ENCODE measurements around the gene P2RY14. TPM values are rescaled to one million over a fixed set of nuclear protein-coding genes. Genes with fewer than 3 reads are reported as not detected.

P2RY14 gene
- polyA plus RNA-seq, 1 donor (not counting 4 experiments of a cell fraction or from before 2014, with no cell fraction given), result not detected

DNA sequence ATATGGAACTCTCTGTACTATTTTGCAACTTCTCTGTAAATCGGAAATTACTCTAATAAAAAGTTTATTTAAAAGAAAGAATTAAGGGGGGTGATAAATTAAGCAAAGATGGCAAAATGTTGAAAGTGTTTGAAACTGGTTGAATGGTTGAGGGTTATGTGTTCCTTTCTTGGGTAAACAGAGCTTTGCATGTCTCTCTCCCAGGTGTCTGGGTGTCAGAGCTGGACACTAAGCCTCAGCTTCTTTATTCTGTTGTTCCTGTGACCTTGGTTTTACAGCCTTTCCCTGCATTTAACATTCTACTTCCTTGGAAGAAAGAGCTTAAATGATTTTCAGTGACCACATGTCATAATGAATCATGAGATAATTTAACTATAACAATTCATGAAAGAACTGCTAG lies 82.5 kb downstream of the P2RY14 start:
- dilution Hi-C loops (cut with MboI; ENCODE audit: extremely low pct_ligation_motif_present, low sequenced_read_pairs), result no loop called here
- no peak overlapping the region for H3K4me2 ChIP-seq (ENCODE audit: control insufficient read depth, extremely low read depth, insufficient read depth, low read depth, low read length)
- DNase-seq (ENCODE audit: low read depth, low spot score), result no peak
- no peak overlapping the region for H3K4me3 ChIP-seq (ENCODE audit: control insufficient read depth in 2 of 3, extremely low read depth in 1 of 3, insufficient read depth in 2 of 3, low read depth in 1 of 3, low read length in 3 of 3)
- no peak for FAIRE-seq
- H3K9me3 ChIP-seq (ENCODE audit: control insufficient read depth, low read depth, low read length), result no peaks in the 10 kb centered on the region
- no peak overlapping the region for H3K27ac ChIP-seq (ENCODE audit: control insufficient read depth, insufficient read depth, low read length)
- no peaks in the 10 kb centered on the region for H4K20me1 ChIP-seq (ENCODE audit: control insufficient read depth, extremely low read depth, insufficient read depth, low read length)
- no peaks in the 10 kb centered on the region for H3K27me3 ChIP-seq (ENCODE audit: control insufficient read depth, extremely low read depth, insufficient read depth, low read length)
- H3K79me2 ChIP-seq (ENCODE audit: control insufficient read depth, insufficient read depth, low read length), result no peaks in the 10 kb centered on the region
- no peaks in the 10 kb centered on the region for H3K9me1 ChIP-seq (ENCODE audit: control insufficient read depth, extremely low read depth, insufficient read depth, low read length)
- TF ChIP-seq, protein P1, sequence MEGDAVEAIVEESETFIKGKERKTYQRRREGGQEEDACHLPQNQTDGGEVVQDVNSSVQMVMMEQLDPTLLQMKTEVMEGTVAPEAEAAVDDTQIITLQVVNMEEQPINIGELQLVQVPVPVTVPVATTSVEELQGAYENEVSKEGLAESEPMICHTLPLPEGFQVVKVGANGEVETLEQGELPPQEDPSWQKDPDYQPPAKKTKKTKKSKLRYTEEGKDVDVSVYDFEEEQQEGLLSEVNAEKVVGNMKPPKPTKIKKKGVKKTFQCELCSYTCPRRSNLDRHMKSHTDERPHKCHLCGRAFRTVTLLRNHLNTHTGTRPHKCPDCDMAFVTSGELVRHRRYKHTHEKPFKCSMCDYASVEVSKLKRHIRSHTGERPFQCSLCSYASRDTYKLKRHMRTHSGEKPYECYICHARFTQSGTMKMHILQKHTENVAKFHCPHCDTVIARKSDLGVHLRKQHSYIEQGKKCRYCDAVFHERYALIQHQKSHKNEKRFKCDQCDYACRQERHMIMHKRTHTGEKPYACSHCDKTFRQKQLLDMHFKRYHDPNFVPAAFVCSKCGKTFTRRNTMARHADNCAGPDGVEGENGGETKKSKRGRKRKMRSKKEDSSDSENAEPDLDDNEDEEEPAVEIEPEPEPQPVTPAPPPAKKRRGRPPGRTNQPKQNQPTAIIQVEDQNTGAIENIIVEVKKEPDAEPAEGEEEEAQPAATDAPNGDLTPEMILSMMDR (optimal IDR thresholded peaks at IDR 0.05 in 1 of 3, IDR thresholded peaks at IDR 0.05 in 1 of 3, conservative IDR thresholded peaks at IDR 0.05 in 1 of 3; ENCODE audit: extremely low read depth in 1 of 3, insufficient read depth in 2 of 3, low read length in 3 of 3), result no peak
- no peak for TF ChIP-seq EZH2 (IDR thresholded peaks at IDR 0.05; ENCODE audit: low read length)
- no peaks in the 10 kb centered on the region for H3K36me3 ChIP-seq (ENCODE audit: control insufficient read depth in 2 of 2, extremely low read depth in 1 of 2, insufficient read depth in 2 of 2, low read length in 2 of 2)
- H2AFZ ChIP-seq (ENCODE audit: control insufficient read depth, low read length), result no peak overlapping the region
- no peaks in the 10 kb centered on the region for H3K4me1 ChIP-seq (ENCODE audit: control insufficient read depth, extremely low read depth, insufficient read depth, low read length)
- no peak overlapping the region for H3K9ac ChIP-seq (ENCODE audit: control insufficient read depth, extremely low read depth, insufficient read depth, low read length)

DNA sequence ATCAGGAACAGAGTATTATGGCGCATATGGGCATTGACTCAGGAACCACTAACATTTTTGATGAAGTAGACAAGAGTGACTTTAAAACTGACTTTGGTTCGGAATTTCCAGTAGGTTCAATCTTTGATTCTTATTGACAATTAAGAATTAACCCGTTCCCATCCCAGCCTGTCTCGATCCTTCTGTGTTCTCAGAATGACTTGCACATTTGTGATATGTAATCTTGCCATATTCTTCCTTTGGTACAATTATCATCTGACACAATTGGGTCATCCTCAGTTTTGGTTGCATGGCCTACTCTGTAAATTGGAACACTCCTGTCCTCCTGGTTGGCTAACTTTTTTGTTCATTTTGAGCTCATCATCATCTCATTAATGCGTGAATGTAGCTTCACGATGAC lies 85.8 kb downstream of the P2RY14 start:
- DNase-seq (ENCODE audit: low read depth, low spot score) (no peak), FAIRE-seq (no peak)
- H3K27me3 ChIP-seq (ENCODE audit: control insufficient read depth, extremely low read depth, insufficient read depth, low read length), result no peaks in the 10 kb centered on the region
- H3K27ac ChIP-seq (ENCODE audit: control insufficient read depth, insufficient read depth, low read length), result no peak overlapping the region
- no peak overlapping the region for H3K4me2 ChIP-seq (ENCODE audit: control insufficient read depth, extremely low read depth, insufficient read depth, low read depth, low read length)
- H3K4me3 ChIP-seq (ENCODE audit: control insufficient read depth in 2 of 3, extremely low read depth in 1 of 3, insufficient read depth in 2 of 3, low read depth in 1 of 3, low read length in 3 of 3), result no peak overlapping the region
- no peak for TF ChIP-seq EZH2 (IDR thresholded peaks at IDR 0.05; ENCODE audit: low read length)
- TF ChIP-seq, protein P1 (optimal IDR thresholded peaks at IDR 0.05 in 1 of 3, IDR thresholded peaks at IDR 0.05 in 1 of 3, conservative IDR thresholded peaks at IDR 0.05 in 1 of 3; ENCODE audit: extremely low read depth in 1 of 3, insufficient read depth in 2 of 3, low read length in 3 of 3), result no peak
- no peaks in the 10 kb centered on the region for H3K9me3 ChIP-seq (ENCODE audit: control insufficient read depth, low read depth, low read length)
- no peaks in the 10 kb centered on the region for H3K4me1 ChIP-seq (ENCODE audit: control insufficient read depth, extremely low read depth, insufficient read depth, low read length)
- no peaks in the 10 kb centered on the region for H3K36me3 ChIP-seq (ENCODE audit: control insufficient read depth in 2 of 2, extremely low read depth in 1 of 2, insufficient read depth in 2 of 2, low read length in 2 of 2)
- H4K20me1 ChIP-seq (ENCODE audit: control insufficient read depth, extremely low read depth, insufficient read depth, low read length), result no peaks in the 10 kb centered on the region
- no peak overlapping the region for H3K9ac ChIP-seq (ENCODE audit: control insufficient read depth, extremely low read depth, insufficient read depth, low read length)
- no peaks in the 10 kb centered on the region for H3K79me2 ChIP-seq (ENCODE audit: control insufficient read depth, insufficient read depth, low read length)
- H3K9me1 ChIP-seq (ENCODE audit: control insufficient read depth, extremely low read depth, insufficient read depth, low read length), result no peaks in the 10 kb centered on the region
- dilution Hi-C loops (cut with MboI; ENCODE audit: extremely low pct_ligation_motif_present, low sequenced_read_pairs), result no loop called here
- H2AFZ ChIP-seq (ENCODE audit: control insufficient read depth, low read length), result no peak overlapping the region
